Spinal cord (tissue), 10 donors: ENCODE data around the gene HSF2BP. TPM values are rescaled to one million over a fixed set of nuclear protein-coding genes. Genes with fewer than 3 reads are reported as not detected.

Source experiments
- DNase-seq, 6 donors: peaks; one replicate each; pipeline versions ENCODE4 v3.0.0 to v3.0.0-alpha.2; 2013 to 2015; ENCODE audit warnings: low spot score in 6 of 6, low read depth in 4 of 6
- H3K27ac ChIP-seq: one replicate; pipeline ENCODE4 v1.5.1; 2013; ENCODE audit warnings: low read depth, low read length, control low read depth
- H3K27me3 ChIP-seq: one replicate; pipeline ENCODE4 v1.6.1; 2013; ENCODE audit warnings: low read length; ENCODE audit not compliant: control insufficient read depth, insufficient read depth
- H3K36me3 ChIP-seq: one replicate; pipeline ENCODE4 v1.6.1; 2013; ENCODE audit warnings: low read length; ENCODE audit not compliant: control insufficient read depth, insufficient read depth
- H3K4me1 ChIP-seq: one replicate; pipeline ENCODE4 v1.6.1; 2013; ENCODE audit warnings: low read length; ENCODE audit not compliant: control insufficient read depth, insufficient read depth
- H3K4me3 ChIP-seq: one replicate; pipeline ENCODE4 v1.5.1; 2013; ENCODE audit warnings: low read depth, low read length, control low read depth
- H3K9me3 ChIP-seq: one replicate; pipeline ENCODE4 v1.6.1; 2013; ENCODE audit warnings: low read length; ENCODE audit not compliant: control insufficient read depth, insufficient read depth
- WGBS: methylation state at CpG from one replicate; pipeline ENCODE4 v1.1.5; 2013; ENCODE audit warnings: missing lambda C conversion rate; ENCODE audit not compliant: insufficient coverage; 5-methylcytosine and 5-hydroxymethylcytosine counted together
- polyA plus RNA-seq, 2 donors: library from polyadenylated mRNA; unstranded; fragments of 120-200 nt; gene quantifications; one replicate each; pipeline ENCODE4 v1.2.1, GENCODE V29; 2013; ENCODE audit not compliant: insufficient read length in 2 of 2
- total RNA-seq, 2 donors: library from RNA; depleted of rRNA in 1 of 2; stranded (reverse); fragments of 120-200 nt in 1 of 2; fragments of >200 nt in 1 of 2; gene quantifications; one replicate each; pipeline versions ENCODE4 v1.2.3 to v1.2.4, GENCODE V29; 2013 to 2014
- donor health status: healthy.

Gene HSF2BP
- total and polyA plus RNA-seq, 4 donors = 1.3 to 2.0 (median 1.4) TPM

- no peaks in the 10 kb centered on the region for H3K27me3 ChIP-seq
- H3K4me1 ChIP-seq = peaks cover 36% of the 10 kb centered on the region
- DNase-seq = no peak
- H3K9me3 ChIP-seq = no peaks in the 10 kb centered on the region
- no peak overlapping the region for H3K4me3 ChIP-seq
- WGBS = 94% methylated on average over 8 of the region's 11 CpGs
- H3K36me3 ChIP-seq = peaks cover 28% of the 10 kb centered on the region
- no peak overlapping the region for H3K27ac ChIP-seq
These were observed 38.7 kb upstream of the HSF2BP start for GRCh38 chr21:43697758-43698643.

GRCh38 chr21:43696214-43696613 lies 36.9 kb upstream of the HSF2BP start:
- Histone ChIP-seq H3K27ac (no peak overlapping the region), H3K27me3 (no peaks in the 10 kb centered on the region), H3K9me3 (no peaks in the 10 kb centered on the region), H3K4me1 (peaks cover 21% of the 10 kb centered on the region), H3K4me3 (no peak overlapping the region), H3K36me3 (peaks cover 44% of the 10 kb centered on the region)
- no peak for DNase-seq
- 97% methylated on average over 14 of the region's 17 CpGs for WGBS

GRCh38 chr21:43694437-43695079 lies 35.3 kb upstream of the HSF2BP start:
- 94% methylated on average over 23 of the region's 27 CpGs for WGBS
- Histone ChIP-seq H3K4me1 (peaks cover 5% of the 10 kb centered on the region), H3K4me3 (no peak overlapping the region), H3K36me3 (peaks cover 60% of the 10 kb centered on the region), H3K9me3 (no peaks in the 10 kb centered on the region), H3K27me3 (no peaks in the 10 kb centered on the region), H3K27ac (no peak overlapping the region)
- DNase-seq = peak in 1 of 6 donors; percentile 53

GRCh38 chr21:43693981-43694380 lies 34.7 kb upstream of the HSF2BP start:
- 94% methylated on average over 20 of the region's 23 CpGs for WGBS
- DNase-seq = no peak
- H3K36me3 ChIP-seq = peaks cover 66% of the 10 kb centered on the region

GRCh38 chr21:43692949-43693348 lies 33.7 kb upstream of the HSF2BP start:
- no peak for DNase-seq
- no peaks in the 10 kb centered on the region for H3K27me3 ChIP-seq
- no peaks in the 10 kb centered on the region for H3K9me3 ChIP-seq
- peaks cover 8% of the 10 kb centered on the region for H3K4me1 ChIP-seq
- H3K36me3 ChIP-seq = peaks cover 76% of the 10 kb centered on the region
- no peak overlapping the region for H3K27ac ChIP-seq
- no peak overlapping the region for H3K4me3 ChIP-seq
- 94% methylated on average over 8 of the region's 8 CpGs for WGBS

More at GRCh38 chr21:43693981-43694380, 34.7 kb upstream of the HSF2BP start:
- no peak overlapping the region for H3K27ac ChIP-seq
- peaks cover 3% of the 10 kb centered on the region for H3K4me1 ChIP-seq
- no peaks in the 10 kb centered on the region for H3K9me3 ChIP-seq
- no peaks in the 10 kb centered on the region for H3K27me3 ChIP-seq
- no peak overlapping the region for H3K4me3 ChIP-seq

- WGBS = 95% methylated on average over 6 of the region's 10 CpGs
- Histone ChIP-seq H3K4me3 (no peak overlapping the region), H3K9me3 (no peaks in the 10 kb centered on the region), H3K27ac (no peak overlapping the region), H3K4me1 (peaks cover 8% of the 10 kb centered on the region), H3K36me3 (peaks cover 88% of the 10 kb centered on the region), H3K27me3 (no peaks in the 10 kb centered on the region)
- DNase-seq = no peak
These were observed 32.5 kb upstream of the HSF2BP start for GRCh38 chr21:43691801-43692200.

GRCh38 chr21:43691086-43691795 lies 32.0 kb upstream of the HSF2BP start:
- no peak for DNase-seq
- no peak overlapping the region for H3K27ac ChIP-seq
- no peaks in the 10 kb centered on the region for H3K9me3 ChIP-seq
- WGBS = 95% methylated on average over 22 of the region's 25 CpGs
- H3K4me1 ChIP-seq = peaks cover 8% of the 10 kb centered on the region
- H3K4me3 ChIP-seq = no peak overlapping the region
- H3K27me3 ChIP-seq = no peaks in the 10 kb centered on the region
- peaks cover 88% of the 10 kb centered on the region for H3K36me3 ChIP-seq

GRCh38 chr21:43690346-43690745 lies 31.1 kb upstream of the HSF2BP start:
- H3K4me1 ChIP-seq = peaks cover 8% of the 10 kb centered on the region
- DNase-seq = no peak
- 93% methylated on average over 7 of the region's 7 CpGs for WGBS
- no peaks in the 10 kb centered on the region for H3K27me3 ChIP-seq
- H3K27ac ChIP-seq = no peak overlapping the region
- peaks cover 92% of the 10 kb centered on the region for H3K36me3 ChIP-seq
- no peaks in the 10 kb centered on the region for H3K9me3 ChIP-seq
- H3K4me3 ChIP-seq = no peak overlapping the region

- DNase-seq = no peak
- Histone ChIP-seq H3K36me3 (peaks cover 91% of the 10 kb centered on the region), H3K4me1 (peaks cover 8% of the 10 kb centered on the region), H3K4me3 (no peak overlapping the region), H3K27ac (no peak overlapping the region), H3K9me3 (no peaks in the 10 kb centered on the region), H3K27me3 (no peaks in the 10 kb centered on the region)
- 87% methylated on average over 28 of the region's 32 CpGs for WGBS
These were observed 30.5 kb upstream of the HSF2BP start for GRCh38 chr21:43689556-43690337.
